ENCODE data around the gene GRIA1.

- no peak for TF ChIP-seq CTCF (IDR thresholded peaks at IDR 0.05)
- TF ChIP-seq POLR2AphosphoS5 (IDR thresholded peaks at IDR 0.05): no peak
These were observed 292.8 kb downstream of the GRIA1 start for GRCh38 chr5:153783362-153783658.

Measured in transverse colon (tissue), 4 donors.